NAMALWA (cell line): ENCODE results near the gene ZEB1.
"Not testable (repeated sequence)": the region's sequence is repeated elsewhere in the genome, so short reads cannot be mapped to it uniquely, and the experiment has no call there.

Experiments used
- DNase-seq: peaks from one replicate; pipeline ENCODE4 v3.0.0-alpha.2; 2015; ENCODE audit warnings: low spot score

Gene ZEB1

GRCh38 chr10:31366703-31367102, 47.7 kb downstream of the ZEB1 start:
- no peak for DNase-seq

- no peak for DNase-seq
Observed at GRCh38 chr10:31368724-31369123, 49.7 kb downstream of the ZEB1 start.

GRCh38 chr10:31372439-31372838, 53.4 kb downstream of the ZEB1 start:
- no peak for DNase-seq

- DNase-seq = no peak
Observed at GRCh38 chr10:31374146-31374696, 55.2 kb downstream of the ZEB1 start.

- no peak for DNase-seq
Observed at GRCh38 chr10:31381171-31381570, 62.2 kb downstream of the ZEB1 start.

- DNase-seq = no peak
Observed at GRCh38 chr10:31381766-31382316, 62.8 kb downstream of the ZEB1 start.

GRCh38 chr10:31383810-31384588, 65.0 kb downstream of the ZEB1 start:
- peak; percentile 33 for DNase-seq

GRCh38 chr10:31384589-31384949, 65.6 kb downstream of the ZEB1 start:
- DNase-seq = no peak

GRCh38 chr10:31390804-31391203, 71.8 kb downstream of the ZEB1 start:
- DNase-seq = no peak

- DNase-seq = no peak
Observed at GRCh38 chr10:31393844-31394243, 74.8 kb downstream of the ZEB1 start.

GRCh38 chr10:31395695-31396094, 76.7 kb downstream of the ZEB1 start:
- no peak for DNase-seq

- DNase-seq = no peak
Observed at GRCh38 chr10:31396376-31396775, 77.4 kb downstream of the ZEB1 start.

- DNase-seq = no peak
Observed at GRCh38 chr10:31397852-31398251, 78.8 kb downstream of the ZEB1 start.

- DNase-seq = no peak
Observed at GRCh38 chr10:31399171-31399570, 80.2 kb downstream of the ZEB1 start.

GRCh38 chr10:31399631-31400030, 80.6 kb downstream of the ZEB1 start:
- no peak for DNase-seq

GRCh38 chr10:31401287-31401686, 82.3 kb downstream of the ZEB1 start:
- DNase-seq = no peak

- no peak for DNase-seq
Observed at GRCh38 chr10:31404640-31405039, 85.6 kb downstream of the ZEB1 start.

GRCh38 chr10:31405829-31406228, 86.8 kb downstream of the ZEB1 start:
- not testable (repeated sequence) for DNase-seq

- DNase-seq = not testable (repeated sequence)
Observed at GRCh38 chr10:31412397-31412796, 93.4 kb downstream of the ZEB1 start.

- DNase-seq = no peak
Observed at GRCh38 chr10:31413325-31413724, 94.3 kb downstream of the ZEB1 start.

GRCh38 chr10:31418481-31418880, 99.5 kb downstream of the ZEB1 start:
- no peak for DNase-seq

- DNase-seq = no peak
Observed at GRCh38 chr10:31419394-31420063, 100.5 kb downstream of the ZEB1 start.

GRCh38 chr10:31421322-31421721, 102.3 kb downstream of the ZEB1 start:
- no peak for DNase-seq
